ENCODE results near the gene NAT14.

- TF ChIP-seq CTCF (IDR thresholded peaks at IDR 0.05), result no peak
- no peak for TF ChIP-seq POLR2A (IDR thresholded peaks at IDR 0.05)
- no peak for TF ChIP-seq POLR2AphosphoS5 (IDR thresholded peaks at IDR 0.05)
These were observed 43.2 kb upstream of the NAT14 start for GRCh38 chr19:55441692-55442321.
